A673 (cell line): ENCODE measurements around the gene TTLL12. TPM values are rescaled to one million over a fixed set of nuclear protein-coding genes. Genes with fewer than 3 reads are reported as not detected.

ENCODE experiments used
- BruUV-seq: library from RNA; stranded (reverse); fragments of 400-500 nt; replicated peaks from 2 replicates; lab custom pipeline; 2021; lab: Mats Ljungman, UMichigan
- CTCF ChIA-PET: fragments of 300-600 bp; sonication (Branson Sonifier 250); formaldehyde crosslinking; loops from one replicate; lab custom pipeline; 2022; ENCODE audit warnings: antibody characterized with exemption; lab: Charles Lee
- POLR2A ChIA-PET: fragments of 300-600 bp; sonication (Branson Sonifier 250); formaldehyde crosslinking; loops from one replicate; lab custom pipeline; 2022; ENCODE audit warnings: antibody characterized with exemption; ENCODE audit not compliant: low non-redundant PET; lab: Charles Lee
- DNase-seq: peaks from one replicate; pipeline ENCODE4 v3.0.0-alpha.2; 2015; ENCODE audit warnings: low spot score
- H3K27ac ChIP-seq: fragments of 200-600 bp; sonication (generic); 2 replicates; pipeline ENCODE4 v1.5.1; 2016; ENCODE audit warnings: mixed run types, low read depth, mild to moderate bottlenecking, mixed read lengths, antibody characterized with exemption, low read length; ENCODE audit not compliant: poor library complexity, severe bottlenecking
- H3K27me3 ChIP-seq: fragments of 200-600 bp; sonication (generic); replicated peaks from 2 replicates; pipeline ENCODE4 v1.6.1; 2017; ENCODE audit warnings: mixed run types, low read depth, mild to moderate bottlenecking, mixed read lengths, antibody characterized with exemption, low read length; ENCODE audit not compliant: insufficient read depth, poor library complexity
- H3K36me3 ChIP-seq: fragments of 200-600 bp; sonication (generic); 2 replicates; pipeline ENCODE4 v1.6.1; 2016; ENCODE audit warnings: mixed run types, mild to moderate bottlenecking, mixed read lengths, antibody characterized with exemption, low read length; ENCODE audit not compliant: insufficient read depth, poor library complexity, severe bottlenecking
- H3K4me1 ChIP-seq: fragments of 200-600 bp; sonication (generic); 2 replicates; pipeline ENCODE4 v1.6.1; 2017; ENCODE audit warnings: mixed run types, mild to moderate bottlenecking, mixed read lengths, antibody characterized with exemption, low read length; ENCODE audit not compliant: insufficient read depth, poor library complexity, severe bottlenecking
- H3K4me3 ChIP-seq: fragments of 200-600 bp; sonication (generic); 2 replicates; pipeline ENCODE4 v1.5.1; 2016; ENCODE audit warnings: low read depth, mixed run types, mild to moderate bottlenecking, mixed read lengths, low read length; ENCODE audit not compliant: poor library complexity, severe bottlenecking
- H3K9me3 ChIP-seq: fragments of 200-600 bp; sonication (generic); 2 replicates; pipeline ENCODE4 v1.6.1; 2016; ENCODE audit warnings: mixed run types, low read depth, mild to moderate bottlenecking, mixed read lengths, antibody characterized with exemption, low read length; ENCODE audit not compliant: poor library complexity, severe bottlenecking
- CTCF ChIP-seq: fragments of 300-800, 200-600 bp; sonication (generic); conservative IDR thresholded peaks from 2 replicates; pipeline ENCODE4 v1.5.1; 2017; ENCODE audit warnings: low read depth, mild to moderate bottlenecking, antibody characterized with exemption, low read length, moderate library complexity, mixed read lengths
- EZH2 ChIP-seq: fragments of 200-600 bp; sonication (generic); IDR thresholded peaks from 2 replicates; pipeline ENCODE4 v1.6.1; 2017; ENCODE audit warnings: borderline replicate concordance, low read depth, mild to moderate bottlenecking, mixed read lengths, antibody characterized with exemption, low read length; ENCODE audit not compliant: poor library complexity, severe bottlenecking
- intact Hi-C: fragments of 100-400 bp; cut with micrococcal nuclease; formaldehyde crosslinking; loops from one replicate; pipeline ENCODE4 v1.10.0; 2022; ENCODE audit not compliant: unreplicated experiment
- total RNA-seq: library from RNA; stranded (reverse); gene quantifications from 2 replicates; pipeline ENCODE4 v1.2.3, GENCODE V29; 2021

The TTLL12 gene
- total RNA-seq, 1 experiment from 2014 or later: 138 TPM

GRCh38 chr22:43234264-43234988 is 47.5 kb upstream of the TTLL12 start:
- no peaks in the 10 kb centered on the region for H3K36me3 ChIP-seq
- ChIA-PET POLR2A (no interaction called here), CTCF (interaction anchor here (0.6 kb wide), 1 partner anchor 154 kb away, joined by 5 read pairs; no protein-coding TSS in a partner anchor)
- BruUV-seq: no TSS peak
- TF ChIP-seq CTCF (no peak), EZH2 (no peak)
- H3K27ac ChIP-seq: no peak overlapping the region
- DNase-seq: no peak
- no peak overlapping the region for H3K4me3 ChIP-seq
- H3K27me3 ChIP-seq: no peaks in the 10 kb centered on the region
- no peaks in the 10 kb centered on the region for H3K4me1 ChIP-seq
- intact Hi-C loops: no loop called here
- H3K9me3 ChIP-seq: no peaks in the 10 kb centered on the region

- no peak for DNase-seq
- BruUV-seq: no TSS peak
- TF ChIP-seq CTCF (no peak), EZH2 (no peak)
- intact Hi-C loops: no loop called here
- CTCF ChIA-PET: no interaction called here
- Histone ChIP-seq H3K4me1 (no peaks in the 10 kb centered on the region), H3K36me3 (no peaks in the 10 kb centered on the region), H3K4me3 (no peak overlapping the region), H3K9me3 (no peaks in the 10 kb centered on the region), H3K27ac (no peak overlapping the region), H3K27me3 (no peaks in the 10 kb centered on the region)
- POLR2A ChIA-PET: no interaction called here
These were observed 46.6 kb upstream of the TTLL12 start for GRCh38 chr22:43233529-43233928.

- intact Hi-C loops: no loop called here
These were observed 45.5 kb upstream of the TTLL12 start for GRCh38 chr22:43232445-43232844.

More at GRCh38 chr22:43232445-43232844, 45.5 kb upstream of the TTLL12 start:
- H3K4me3 ChIP-seq: no peak overlapping the region
- CTCF ChIA-PET: interaction anchor here (1.6 kb wide), 1 partner anchor 114 kb away, joined by 8 read pairs; no protein-coding TSS in a partner anchor
- H3K27me3 ChIP-seq: no peaks in the 10 kb centered on the region
- H3K36me3 ChIP-seq: no peaks in the 10 kb centered on the region
- POLR2A ChIA-PET: no interaction called here
- no peak for DNase-seq
- BruUV-seq: no TSS peak
- peaks cover 4% of the 10 kb centered on the region for H3K4me1 ChIP-seq
- H3K27ac ChIP-seq: no peak overlapping the region
- H3K9me3 ChIP-seq: no peaks in the 10 kb centered on the region
- TF ChIP-seq EZH2 (no peak), CTCF (no peak)
